ENCODE data around the gene NLGN4Y. TPM values are rescaled to one million over a fixed set of nuclear protein-coding genes. Genes with fewer than 3 reads are reported as not detected.

Gene NLGN4Y
- total RNA-seq, 1 donor from 2014 or later: 8.9 TPM

DNA sequence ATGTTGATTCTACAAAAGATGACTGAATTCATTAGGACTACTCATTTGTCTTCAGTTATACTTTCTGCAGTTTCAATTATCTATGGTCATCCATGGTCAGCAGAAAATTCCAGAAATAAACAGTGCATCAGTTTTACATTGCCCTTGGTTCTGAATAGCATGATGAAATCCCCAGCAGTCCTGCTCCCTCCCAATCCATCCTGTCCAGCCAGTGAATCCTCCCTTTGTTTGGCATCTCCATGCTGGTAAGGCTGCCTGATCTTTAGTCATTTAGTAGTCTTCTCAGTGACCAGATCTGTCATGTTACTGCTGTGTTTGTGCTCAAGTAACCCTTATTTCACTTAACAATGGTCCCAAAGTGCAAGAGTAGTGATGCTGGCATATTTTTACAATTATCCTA, 239.3 kb downstream of the NLGN4Y start:
- no peaks in the 10 kb centered on the region for H3K9me3 Mint-ChIP-seq
- no peak overlapping the region for H3K4me3 Mint-ChIP-seq
- H3K4me1 Mint-ChIP-seq: no peaks in the 10 kb centered on the region
- intact Hi-C loops (cut with micrococcal nuclease): no loop called here
- no peaks in the 10 kb centered on the region for H3K27me3 Mint-ChIP-seq
- H3K27ac Mint-ChIP-seq: no peak overlapping the region
- ChIA-PET POLR2A (no interaction called here), CTCF (no interaction called here)
- TF ChIP-seq, protein P1, sequence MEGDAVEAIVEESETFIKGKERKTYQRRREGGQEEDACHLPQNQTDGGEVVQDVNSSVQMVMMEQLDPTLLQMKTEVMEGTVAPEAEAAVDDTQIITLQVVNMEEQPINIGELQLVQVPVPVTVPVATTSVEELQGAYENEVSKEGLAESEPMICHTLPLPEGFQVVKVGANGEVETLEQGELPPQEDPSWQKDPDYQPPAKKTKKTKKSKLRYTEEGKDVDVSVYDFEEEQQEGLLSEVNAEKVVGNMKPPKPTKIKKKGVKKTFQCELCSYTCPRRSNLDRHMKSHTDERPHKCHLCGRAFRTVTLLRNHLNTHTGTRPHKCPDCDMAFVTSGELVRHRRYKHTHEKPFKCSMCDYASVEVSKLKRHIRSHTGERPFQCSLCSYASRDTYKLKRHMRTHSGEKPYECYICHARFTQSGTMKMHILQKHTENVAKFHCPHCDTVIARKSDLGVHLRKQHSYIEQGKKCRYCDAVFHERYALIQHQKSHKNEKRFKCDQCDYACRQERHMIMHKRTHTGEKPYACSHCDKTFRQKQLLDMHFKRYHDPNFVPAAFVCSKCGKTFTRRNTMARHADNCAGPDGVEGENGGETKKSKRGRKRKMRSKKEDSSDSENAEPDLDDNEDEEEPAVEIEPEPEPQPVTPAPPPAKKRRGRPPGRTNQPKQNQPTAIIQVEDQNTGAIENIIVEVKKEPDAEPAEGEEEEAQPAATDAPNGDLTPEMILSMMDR (IDR thresholded peaks at IDR 0.05): no peak
- DNase-seq (no peak), ATAC-seq (ENCODE audit: low read depth) (no peak)
- H3K36me3 Mint-ChIP-seq (ENCODE audit: low read depth): no peaks in the 10 kb centered on the region

DNA sequence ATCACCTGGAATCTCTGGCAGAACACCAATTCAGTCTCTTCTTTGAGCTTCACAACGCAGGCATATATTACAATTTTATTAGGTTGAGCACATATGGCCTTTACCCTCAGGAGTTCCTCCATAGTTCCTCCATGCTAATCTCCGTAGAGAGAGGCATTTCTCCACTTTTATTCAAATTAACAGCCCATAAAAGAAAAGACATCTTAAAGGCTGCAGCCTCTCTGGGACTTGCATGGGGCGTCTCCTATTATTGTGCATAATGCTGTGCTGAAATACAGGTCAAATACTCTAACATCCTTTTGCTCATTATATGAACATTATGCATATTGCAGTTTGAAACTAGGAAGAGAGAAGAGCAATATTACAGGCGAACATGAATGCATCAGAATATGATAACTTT, 253.9 kb downstream of the NLGN4Y start:
- Mint-ChIP-seq H3K9me3 (no peaks in the 10 kb centered on the region), H3K4me1 (no peaks in the 10 kb centered on the region), H3K27me3 (no peaks in the 10 kb centered on the region), H3K36me3 (ENCODE audit: low read depth) (no peaks in the 10 kb centered on the region), H3K4me3 (no peak overlapping the region), H3K27ac (no peak overlapping the region)
- intact Hi-C loops (cut with micrococcal nuclease): no loop called here
- TF ChIP-seq, protein P1 (IDR thresholded peaks at IDR 0.05): no peak
- ChIA-PET CTCF (no interaction called here), POLR2A (no interaction called here)
- ATAC-seq (ENCODE audit: low read depth) (no peak), DNase-seq (no peak)

DNA sequence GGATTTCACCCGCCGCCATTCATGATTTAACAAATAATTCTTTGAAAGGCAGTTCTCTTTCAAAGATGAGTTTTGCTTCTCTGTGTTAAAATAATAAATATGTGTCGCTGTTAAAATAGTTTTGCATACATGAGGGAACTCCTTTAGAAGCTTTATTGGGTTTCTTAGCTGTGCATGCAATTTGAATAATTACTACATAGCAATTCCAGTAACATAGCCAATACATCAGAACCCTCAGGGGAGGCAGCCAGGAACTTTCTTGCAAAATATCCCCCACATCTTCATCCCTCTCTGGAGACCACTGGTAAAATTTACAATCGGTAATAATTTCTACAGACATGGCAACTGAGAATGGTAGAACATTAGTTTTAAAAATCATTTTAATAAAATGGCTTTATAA, 268.8 kb downstream of the NLGN4Y start:
- H3K27me3 Mint-ChIP-seq: no peaks in the 10 kb centered on the region

DNA sequence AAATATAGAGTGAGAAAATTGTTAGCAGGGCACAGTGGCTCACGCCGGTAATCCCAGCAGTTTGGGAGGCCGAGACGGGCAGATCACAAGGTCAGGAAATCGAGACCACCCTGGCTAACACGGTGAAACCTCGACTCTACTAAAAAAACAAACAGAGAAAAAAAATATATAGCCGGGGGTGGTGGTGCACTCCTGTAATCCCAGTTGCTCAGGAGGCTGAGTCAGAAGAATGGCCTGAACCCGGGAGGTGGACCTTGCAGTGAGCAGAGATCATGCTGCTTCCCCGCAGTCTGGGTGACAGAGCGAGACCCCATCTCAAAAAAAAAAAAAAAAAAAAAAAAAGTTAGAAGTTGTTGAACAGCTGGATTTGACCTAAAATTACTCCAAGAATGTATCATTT, 269.3 kb downstream of the NLGN4Y start:
- H3K4me3 Mint-ChIP-seq: no peak overlapping the region
- ATAC-seq (ENCODE audit: low read depth) (no peak), DNase-seq (no peak)
- intact Hi-C loops (cut with micrococcal nuclease): no loop called here
- H3K9me3 Mint-ChIP-seq: peaks cover 3% of the 10 kb centered on the region
- no peak overlapping the region for H3K27ac Mint-ChIP-seq
- POLR2A ChIA-PET: interaction anchor here (0.6 kb wide), 1 partner anchor 396 kb away, joined by 4 read pairs; no protein-coding TSS in a partner anchor
- CTCF ChIA-PET: no interaction called here
- H3K36me3 Mint-ChIP-seq (ENCODE audit: low read depth): no peaks in the 10 kb centered on the region
- H3K27me3 Mint-ChIP-seq: no peaks in the 10 kb centered on the region
- TF ChIP-seq, protein P1 (IDR thresholded peaks at IDR 0.05): no peak
- H3K4me1 Mint-ChIP-seq: no peaks in the 10 kb centered on the region

More for the DNA sequence above, 268.8 kb downstream of the NLGN4Y start:
- intact Hi-C loops (cut with micrococcal nuclease): no loop called here
- no peak overlapping the region for H3K4me3 Mint-ChIP-seq
- ATAC-seq (ENCODE audit: low read depth) (no peak), DNase-seq (no peak)
- no peaks in the 10 kb centered on the region for H3K4me1 Mint-ChIP-seq
- TF ChIP-seq, protein P1 (IDR thresholded peaks at IDR 0.05): no peak
- peaks cover 3% of the 10 kb centered on the region for H3K9me3 Mint-ChIP-seq
- H3K36me3 Mint-ChIP-seq (ENCODE audit: low read depth): no peaks in the 10 kb centered on the region
- ChIA-PET POLR2A (no interaction called here), CTCF (no interaction called here)
- H3K27ac Mint-ChIP-seq: no peak overlapping the region

DNA sequence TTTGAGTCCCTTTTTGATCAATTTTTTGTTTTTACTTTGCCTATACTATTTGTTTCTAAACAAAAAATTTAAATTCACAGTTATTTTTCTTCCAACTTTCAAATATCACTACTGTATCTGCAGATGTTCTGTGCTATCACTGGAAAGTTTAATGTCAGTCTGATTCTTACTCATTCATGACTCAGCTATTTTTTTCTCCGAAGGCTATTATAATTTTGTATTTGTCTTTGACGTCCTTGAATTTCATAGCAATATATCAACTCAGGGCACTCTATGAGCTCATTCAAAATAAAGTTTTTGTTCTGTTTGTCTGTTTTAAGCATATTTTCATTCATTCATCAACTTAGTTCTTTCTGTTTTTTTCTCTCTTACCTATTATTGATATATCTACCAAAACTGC, 273.7 kb downstream of the NLGN4Y start:
- no peak for ATAC-seq (ENCODE audit: low read depth)
- Mint-ChIP-seq H3K4me3 (no peak overlapping the region), H3K36me3 (ENCODE audit: low read depth) (no peaks in the 10 kb centered on the region), H3K27ac (no peak overlapping the region), H3K27me3 (no peaks in the 10 kb centered on the region), H3K9me3 (no peaks in the 10 kb centered on the region), H3K4me1 (no peaks in the 10 kb centered on the region)
- no peak for DNase-seq
- TF ChIP-seq, protein P1 (IDR thresholded peaks at IDR 0.05): no peak
- intact Hi-C loops (cut with micrococcal nuclease): no loop called here
- CTCF ChIA-PET: no interaction called here
- POLR2A ChIA-PET: no interaction called here
